ENCODE data around the gene TGM1. TPM values are rescaled to one million over a fixed set of nuclear protein-coding genes. Genes with fewer than 3 reads are reported as not detected.

The TGM1 gene
- polyA plus RNA-seq, 1 of the 3 experiments (the other 2 are of a cell fraction): 2.7 TPM

DNA sequence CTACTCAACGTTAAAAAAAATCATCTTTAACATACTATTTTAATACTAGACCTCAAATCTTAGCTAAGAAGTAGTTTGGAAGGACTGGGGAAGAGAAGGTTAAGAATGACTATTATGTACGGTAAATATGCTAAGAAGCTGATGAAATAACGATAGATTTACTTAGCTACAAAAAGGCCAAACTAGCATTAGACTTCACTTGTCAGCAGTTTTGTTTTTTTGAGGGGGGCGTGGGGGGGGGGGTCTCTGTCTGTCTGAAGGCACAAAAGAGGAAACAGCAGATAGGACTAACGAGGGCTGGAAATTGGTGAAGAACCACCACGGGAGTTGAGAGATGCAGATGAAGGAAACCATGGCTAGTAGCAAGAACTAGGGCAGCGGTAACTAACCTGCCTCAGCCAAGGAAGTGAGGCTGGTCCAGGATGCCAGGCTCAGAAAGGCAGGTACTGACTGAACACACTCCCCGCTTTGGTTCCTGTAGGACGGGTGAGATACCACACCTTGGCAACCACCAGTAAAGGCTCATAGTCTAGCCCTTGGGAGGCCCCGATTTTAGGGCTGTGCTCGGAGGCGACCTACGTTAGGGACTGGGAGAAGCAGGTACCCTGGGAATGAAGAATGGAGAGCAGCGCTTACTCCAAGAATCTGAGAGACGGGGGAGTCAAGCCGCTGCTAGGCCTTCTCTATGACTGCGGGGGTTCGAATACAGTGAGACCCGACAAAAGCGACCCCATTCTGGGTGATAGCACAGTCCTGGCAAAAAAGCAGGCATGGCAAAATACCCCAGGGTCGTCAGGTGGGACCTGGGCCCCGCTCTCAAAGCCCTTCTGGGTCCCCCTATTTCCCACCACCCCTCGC is 31.5 kb downstream of the TGM1 start:
- no peak; the same call in 1 of the 2 replicates for TF ChIP-seq POLR2AphosphoS5 (IDR thresholded peaks at IDR 0.05; ENCODE audit: low read depth, low read length)
- TF ChIP-seq NRF1 (IDR thresholded peaks at IDR 0.05; ENCODE audit: low read depth, low read length): no peak
- TF ChIP-seq ELF1 (IDR thresholded peaks at IDR 0.05): no peak
- H3K27ac ChIP-seq (ENCODE audit: low read depth in 2 of 2, low read length in 1 of 2): peak overlapping the region; percentile 89 to 99
- peaks cover 19 to 24% of the 10 kb centered on the region in 2 experiments; a peak in 3 of 4 replicates for H3K4me1 ChIP-seq (ENCODE audit: control insufficient read depth in 1 of 2, insufficient read depth in 2 of 2, low read depth in 1 of 2, low read length in 1 of 2)
- H2AFZ ChIP-seq (ENCODE audit: low read depth): peak overlapping the region; percentile 80; the same call in 1 of the 2 replicates
- H3K79me2 ChIP-seq (ENCODE audit: insufficient read depth): peaks cover 92% of the 10 kb centered on the region
- H3K9ac ChIP-seq: peak overlapping the region; percentile 82
- ChIA-PET CTCF (interaction anchor here (0.8 to 1.6 kb wide), 4 partner anchors 9 to 66 kb away, joined by 4 to 6 read pairs (median 4); partner anchors contain the start of gene MDP1), POLR2A (interaction anchor here (0.6 to 1.6 kb wide), 3 partner anchors 10 to 123 kb away, joined by 3 to 7 read pairs (median 4); partner anchors contain the start of gene TINF2)
- H3K9me2 ChIP-seq: no peaks in the 10 kb centered on the region
- peak overlapping the region; percentile 91 for H3K4me2 ChIP-seq
- H3K36me3 ChIP-seq (replicated peaks in 1 of 2; ENCODE audit: control insufficient read depth in 1 of 2, insufficient read depth in 2 of 2, low read length in 1 of 2): peaks cover 29 to 31% of the 10 kb centered on the region in 2 experiments
- H3K4me3 ChIP-seq (ENCODE audit: low read depth in 2 of 2, low read length in 1 of 2): peak overlapping the region; percentile 82 to 93
- peaks cover 5% of the 10 kb centered on the region for H4K20me1 ChIP-seq (ENCODE audit: insufficient read depth)
- no peaks in the 10 kb centered on the region for H3K27me3 ChIP-seq (ENCODE audit: insufficient read depth)
- H3K9me3 ChIP-seq: no peaks in the 10 kb centered on the region
- 15% methylated on average over 13 of the region's 23 CpGs for WGBS (ENCODE audit: low lambda C conversion rate)
- DNase-seq: peak; percentile 57
- peaks cover 12% of the 10 kb centered on the region for H3F3A ChIP-seq (replicated peaks; ENCODE audit: insufficient read depth)

DNA sequence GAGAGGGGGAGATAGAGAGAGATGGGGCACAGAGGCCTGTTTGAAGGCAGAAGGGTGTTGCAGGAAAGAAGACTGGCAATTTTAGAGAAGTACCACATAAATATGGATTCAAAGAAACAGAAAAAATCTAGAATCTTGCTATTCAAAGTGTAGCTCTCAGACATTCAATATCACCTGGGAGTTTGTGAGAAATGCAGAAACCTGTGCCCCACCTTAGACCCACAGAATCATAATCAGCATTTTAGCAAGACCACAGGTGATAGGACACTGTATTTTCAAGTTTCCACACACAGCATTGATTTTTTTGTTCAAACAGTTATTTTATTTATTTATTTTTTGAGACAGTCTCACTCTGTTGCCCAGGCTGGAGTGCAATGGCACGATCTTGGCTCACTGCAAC is 34.1 kb downstream of the TGM1 start:
- POLR2A ChIA-PET: no interaction called here
- H3K9me3 ChIP-seq: no peaks in the 10 kb centered on the region
- H4K20me1 ChIP-seq (ENCODE audit: insufficient read depth): peaks cover 9% of the 10 kb centered on the region
- H3K79me2 ChIP-seq (ENCODE audit: insufficient read depth): peaks cover 95% of the 10 kb centered on the region
- no peak overlapping the region for H2AFZ ChIP-seq (ENCODE audit: low read depth)
- H3K4me1 ChIP-seq (ENCODE audit: control insufficient read depth in 1 of 2, insufficient read depth in 2 of 2, low read depth in 1 of 2, low read length in 1 of 2): peaks cover 19 to 29% of the 10 kb centered on the region in 2 experiments; a peak in 3 of 4 replicates
- CTCF ChIA-PET: interaction anchor here (0.8 to 2.1 kb wide), 2 partner anchors 13 to 68 kb away, joined by 3 to 11 read pairs; partner anchors contain the start of genes IRF9 and MDP1
- TF ChIP-seq, protein P1, sequence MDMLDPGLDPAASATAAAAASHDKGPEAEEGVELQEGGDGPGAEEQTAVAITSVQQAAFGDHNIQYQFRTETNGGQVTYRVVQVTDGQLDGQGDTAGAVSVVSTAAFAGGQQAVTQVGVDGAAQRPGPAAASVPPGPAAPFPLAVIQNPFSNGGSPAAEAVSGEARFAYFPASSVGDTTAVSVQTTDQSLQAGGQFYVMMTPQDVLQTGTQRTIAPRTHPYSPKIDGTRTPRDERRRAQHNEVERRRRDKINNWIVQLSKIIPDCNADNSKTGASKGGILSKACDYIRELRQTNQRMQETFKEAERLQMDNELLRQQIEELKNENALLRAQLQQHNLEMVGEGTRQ (IDR thresholded peaks at IDR 0.05; ENCODE audit: borderline replicate concordance, low read depth, low read length): no peak
- no peak for TF ChIP-seq EP300 (IDR thresholded peaks at IDR 0.05; ENCODE audit: borderline replicate concordance in 1 of 2, low read depth in 1 of 2, low read length in 1 of 2)
- TF ChIP-seq, protein P2, sequence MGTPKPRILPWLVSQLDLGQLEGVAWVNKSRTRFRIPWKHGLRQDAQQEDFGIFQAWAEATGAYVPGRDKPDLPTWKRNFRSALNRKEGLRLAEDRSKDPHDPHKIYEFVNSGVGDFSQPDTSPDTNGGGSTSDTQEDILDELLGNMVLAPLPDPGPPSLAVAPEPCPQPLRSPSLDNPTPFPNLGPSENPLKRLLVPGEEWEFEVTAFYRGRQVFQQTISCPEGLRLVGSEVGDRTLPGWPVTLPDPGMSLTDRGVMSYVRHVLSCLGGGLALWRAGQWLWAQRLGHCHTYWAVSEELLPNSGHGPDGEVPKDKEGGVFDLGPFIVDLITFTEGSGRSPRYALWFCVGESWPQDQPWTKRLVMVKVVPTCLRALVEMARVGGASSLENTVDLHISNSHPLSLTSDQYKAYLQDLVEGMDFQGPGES (IDR thresholded peaks at IDR 0.05; ENCODE audit: low read depth, low read length): no peak
- TF ChIP-seq, protein P3, sequence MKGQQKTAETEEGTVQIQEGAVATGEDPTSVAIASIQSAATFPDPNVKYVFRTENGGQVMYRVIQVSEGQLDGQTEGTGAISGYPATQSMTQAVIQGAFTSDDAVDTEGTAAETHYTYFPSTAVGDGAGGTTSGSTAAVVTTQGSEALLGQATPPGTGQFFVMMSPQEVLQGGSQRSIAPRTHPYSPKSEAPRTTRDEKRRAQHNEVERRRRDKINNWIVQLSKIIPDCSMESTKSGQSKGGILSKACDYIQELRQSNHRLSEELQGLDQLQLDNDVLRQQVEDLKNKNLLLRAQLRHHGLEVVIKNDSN (IDR thresholded peaks at IDR 0.05; ENCODE audit: borderline replicate concordance, low read depth): no peak
- TF ChIP-seq, protein P4, sequence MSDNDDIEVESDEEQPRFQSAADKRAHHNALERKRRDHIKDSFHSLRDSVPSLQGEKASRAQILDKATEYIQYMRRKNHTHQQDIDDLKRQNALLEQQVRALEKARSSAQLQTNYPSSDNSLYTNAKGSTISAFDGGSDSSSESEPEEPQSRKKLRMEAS (IDR thresholded peaks at IDR 0.05; ENCODE audit: low read depth): no peak
- no peaks in the 10 kb centered on the region for H3K27me3 ChIP-seq (ENCODE audit: insufficient read depth)
- H3K4me2 ChIP-seq: no peak overlapping the region
- WGBS (ENCODE audit: low lambda C conversion rate): 0% methylated on average over 1 of the region's 1 CpG
- no peak for DNase-seq
- H3K36me3 ChIP-seq (replicated peaks in 1 of 2; ENCODE audit: control insufficient read depth in 1 of 2, insufficient read depth in 2 of 2, low read length in 1 of 2): peaks cover 6 to 22% of the 10 kb centered on the region in 2 experiments
- peaks cover 29% of the 10 kb centered on the region for H3F3A ChIP-seq (replicated peaks; ENCODE audit: insufficient read depth)
- H3K4me3 ChIP-seq (ENCODE audit: low read depth in 2 of 2, low read length in 1 of 2): no peak overlapping the region
- no peak overlapping the region for H3K27ac ChIP-seq (ENCODE audit: low read depth in 2 of 2, low read length in 1 of 2)
- H3K9me2 ChIP-seq: no peaks in the 10 kb centered on the region
- no peak overlapping the region for H3K9ac ChIP-seq

All from SK-N-SH (cell line).